ENCODE measurements around the gene RASEF. TPM values are rescaled to one million over a fixed set of nuclear protein-coding genes. Genes with fewer than 3 reads are reported as not detected.

Gene RASEF
- total RNA-seq, 1 experiment from 2014 or later, result 2.2 TPM

- Histone ChIP-seq H3K4ac (ENCODE audit: low read depth, low read length) (no peak overlapping the region), H4K91ac (ENCODE audit: insufficient read length, low read depth, low read length) (no peak overlapping the region), H3K79me2 (ENCODE audit: insufficient read depth, low read length) (no peaks in the 10 kb centered on the region), H3K27ac (ENCODE audit: insufficient read length, low read depth, low read length) (no peak overlapping the region), H3T11ph (ENCODE audit: low read length) (no peak overlapping the region), H3K18ac (ENCODE audit: insufficient read length, low read depth, low read length) (no peak overlapping the region), H4K20me1 (ENCODE audit: control insufficient read depth, insufficient read depth, insufficient read length) (no peaks in the 10 kb centered on the region), H3K4me1 (ENCODE audit: insufficient read depth, low read length) (no peaks in the 10 kb centered on the region), H3K27me3 (ENCODE audit: insufficient read depth, low read length) (no peaks in the 10 kb centered on the region), H2AK5ac (ENCODE audit: insufficient read length, low read length) (no peak overlapping the region), H3K14ac (ENCODE audit: insufficient read depth, low read length) (no peak overlapping the region), H2BK15ac (ENCODE audit: low read depth, low read length) (no peak overlapping the region), H3K9ac (ENCODE audit: extremely low read depth, insufficient read length, low read length) (no peak overlapping the region), H3K23ac (ENCODE audit: insufficient read length, low read depth, low read length) (no peak overlapping the region), H4K5ac (ENCODE audit: insufficient read length, low read depth, low read length) (no peak overlapping the region), H3K79me1 (ENCODE audit: insufficient read depth, low read depth, low read length, poor library complexity, severe bottlenecking) (no peaks in the 10 kb centered on the region), H4K8ac (replicated peaks; ENCODE audit: insufficient read length, low read depth, low read length) (no peak overlapping the region), H3K9me3 (ENCODE audit: control insufficient read depth, low read depth, low read length) (no peaks in the 10 kb centered on the region), H3K4me2 (ENCODE audit: insufficient read depth, insufficient read length, low read length) (no peak overlapping the region), H2AFZ (ENCODE audit: low read length) (no peak overlapping the region), H2BK120ac (ENCODE audit: low read depth, low read length, poor library complexity, severe bottlenecking) (no peak overlapping the region), H2BK5ac (ENCODE audit: insufficient read length, low read length) (no peak overlapping the region), H3K56ac (ENCODE audit: insufficient read length, low read depth, low read length) (no peak overlapping the region), H3K23me2 (ENCODE audit: insufficient read length, low read depth, low read length, poor library complexity, severe bottlenecking) (no peaks in the 10 kb centered on the region), H2BK12ac (ENCODE audit: insufficient read length, low read depth, low read length) (no peak overlapping the region), H2BK20ac (ENCODE audit: low read depth, low read length, poor library complexity, severe bottlenecking) (no peak overlapping the region)
- peaks cover 4 to 5% (median 5%) of the 10 kb centered on the region in 3 experiments for H3K36me3 Mint-ChIP-seq (ENCODE audit: insufficient read depth in 1 of 3, low read depth in 3 of 3)
- TF ChIP-seq CTCF (conservative IDR thresholded peaks at IDR 0.05), result no peak
- no peaks in the 10 kb centered on the region for H3K4me1 Mint-ChIP-seq
- H3K27ac Mint-ChIP-seq, result no peak overlapping the region
- no peaks in the 10 kb centered on the region for H3K27me3 Mint-ChIP-seq (ENCODE audit: low read depth)
- no CpG with 5 or more reads among the region's 3 CpGs for WGBS (ENCODE audit: extremely low coverage, insufficient read length, low lambda C conversion rate)
- DNase-seq, result no peak
- H3K9me3 Mint-ChIP-seq, result peaks cover 3 to 10% of the 10 kb centered on the region in 2 experiments; a peak in 4 of 5 replicates
- H3K4me3 Mint-ChIP-seq, result no peak overlapping the region
These were observed 90.5 kb downstream of the RASEF start for GRCh38 chr9:82972446-82972845.

Data from H9 (cell line).